ENCODE measurements around the gene COASY.
A peak's percentile ranks its signal among the peaks of the same experiment; 100 is the strongest.

The COASY gene

GRCh38 chr17:42561897-42562387 lies at the start of gene COASY:
TSS of gene COASY (plus strand) at chr17:42562148. CDS start at chr17:42562623, 475 bp downstream.
- peak; percentile 99 for DNase-seq

- DNase-seq, result no peak
Measured at GRCh38 chr17:42512246-42512645, 49.7 kb upstream of the COASY start.

- DNase-seq, result no peak
Measured at GRCh38 chr17:42512733-42513251, 49.2 kb upstream of the COASY start.

- DNase-seq, result no peak
Measured at GRCh38 chr17:42513686-42514085, 48.3 kb upstream of the COASY start.

- DNase-seq, result no peak
Measured at GRCh38 chr17:42514279-42514678, 47.7 kb upstream of the COASY start.

- no peak for DNase-seq
Measured at GRCh38 chr17:42514867-42515266, 47.1 kb upstream of the COASY start.

- peak; percentile 92 for DNase-seq
Measured at GRCh38 chr17:42517516-42517915, 44.4 kb upstream of the COASY start.

- peak; percentile 95 for DNase-seq
Measured at GRCh38 chr17:42518046-42518754, 43.7 kb upstream of the COASY start.

- no peak for DNase-seq
Measured at GRCh38 chr17:42518755-42519545, 43.0 kb upstream of the COASY start.

- DNase-seq, result peak; percentile 71
Measured at GRCh38 chr17:42519546-42520491, 42.1 kb upstream of the COASY start.

- DNase-seq, result no peak
Measured at GRCh38 chr17:42520540-42520951, 41.4 kb upstream of the COASY start.

- DNase-seq, result no peak
Measured at GRCh38 chr17:42521036-42521435, 40.9 kb upstream of the COASY start.

- DNase-seq, result no peak
Measured at GRCh38 chr17:42521666-42522262, 40.2 kb upstream of the COASY start.

GRCh38 chr17:42522263-42522790 lies 39.6 kb upstream of the COASY start:
- DNase-seq, result no peak

- DNase-seq, result no peak
Measured at GRCh38 chr17:42522798-42523278, 39.1 kb upstream of the COASY start.

GRCh38 chr17:42525221-42525620 lies 36.7 kb upstream of the COASY start:
- DNase-seq, result no peak

- DNase-seq, result no peak
Measured at GRCh38 chr17:42526031-42526444, 35.9 kb upstream of the COASY start.

GRCh38 chr17:42527932-42528331 lies 34.0 kb upstream of the COASY start:
- no peak for DNase-seq

GRCh38 chr17:42529061-42529460 lies 32.9 kb upstream of the COASY start:
- DNase-seq, result no peak

- no peak for DNase-seq
Measured at GRCh38 chr17:42530952-42531454, 30.9 kb upstream of the COASY start.

Data from suppressor macrophage treated with lipopolysaccharide for 4 hours (primary cell).